T-cell (primary cell): Measurements from ENCODE around the gene PRKCZ. TPM values are rescaled to one million over a fixed set of nuclear protein-coding genes. Genes with fewer than 3 reads are reported as not detected.

Experiments used
- ATAC-seq, 4 experiments: fragments of 200-7000 bp in 3 of 4; fragments of 150-1000 bp in 1 of 4; cut with Tn5 transposase; replicated peaks in 1 of 4; 1 replicate in 3 of 4; 2 replicates in 1 of 4; pipeline ENCODE4 v1.10.0; 2021; ENCODE audit warnings: moderate library complexity in 3 of 4, mild to moderate bottlenecking in 2 of 4, moderate number of reproducible peaks in 1 of 4
- CTCF ChIA-PET, 2 donors: fragments of 300-600 bp; sonication (Branson Sonifier 250); formaldehyde crosslinking; loops; one replicate each; lab custom pipeline; 2022; ENCODE audit warnings: antibody characterized with exemption in 2 of 2; lab: Charles Lee
- POLR2A ChIA-PET, 2 donors: fragments of 300-600 bp; sonication (Branson Sonifier 250); formaldehyde crosslinking; loops; one replicate each; lab custom pipeline; 2022; ENCODE audit warnings: antibody characterized with exemption in 2 of 2; lab: Charles Lee
- DNase-seq, 35 experiments: peaks; one replicate each; pipeline versions ENCODE4 v3.0.0 to v3.0.0-alpha.2; 2013 to 2023
- H3K27ac ChIP-seq: one replicate; pipeline ENCODE4 v1.5.1; 2013; ENCODE audit warnings: low read length
- H3K27me3 ChIP-seq, 2 experiments: replicated peaks in 1 of 2; 1 replicate in 1 of 2; 2 replicates in 1 of 2; pipeline versions ENCODE4 v1.6.1 to v1.7.0; 2013; ENCODE audit warnings: low read length in 1 of 2, mixed read lengths in 1 of 2; ENCODE audit not compliant: control insufficient read depth in 2 of 2, insufficient read depth in 2 of 2; ENCODE audit errors: extremely low read depth in 1 of 2
- H3K36me3 ChIP-seq, 2 donors: 1 replicate in 1 of 2; 2 replicates in 1 of 2; pipeline versions ENCODE4 v1.6.1 to v1.7.0; 2013; ENCODE audit warnings: low read length in 1 of 2; ENCODE audit not compliant: control insufficient read depth in 2 of 2, insufficient read depth in 1 of 2; ENCODE audit errors: extremely low read depth in 1 of 2
- H3K4me1 ChIP-seq, 2 experiments: 1 replicate in 1 of 2; 2 replicates in 1 of 2; pipeline versions ENCODE4 v1.6.1 to v1.7.0; 2013; ENCODE audit warnings: low read length in 2 of 2, mixed read lengths in 1 of 2; ENCODE audit not compliant: insufficient read depth in 2 of 2, control insufficient read depth in 1 of 2; ENCODE audit errors: extremely low read depth in 1 of 2
- H3K4me3 ChIP-seq, 2 donors: 1 replicate in 1 of 2; 2 replicates in 1 of 2; pipeline versions ENCODE4 v1.5.1 to v1.7.0; 2013; ENCODE audit warnings: mild to moderate bottlenecking in 2 of 2, low read length in 1 of 2, moderate library complexity in 1 of 2; ENCODE audit not compliant: control insufficient read depth in 1 of 2; ENCODE audit errors: extremely low read depth in 1 of 2
- H3K9me3 ChIP-seq: 2 replicates; pipeline ENCODE4 v1.7.0; 2013
- H3K27ac Mint-ChIP-seq, 2 donors: one replicate each; pipeline ENCODE4 v1.8.0; 2020 to 2021; ENCODE audit warnings: mild to moderate bottlenecking in 2 of 2, mixed read lengths in 2 of 2
- H3K27me3 Mint-ChIP-seq, 2 donors: one replicate each; pipeline ENCODE4 v1.8.0; 2021 to 2022; ENCODE audit warnings: mixed read lengths in 2 of 2
- H3K36me3 Mint-ChIP-seq: one replicate; pipeline ENCODE4 v1.8.0; 2021; ENCODE audit warnings: mixed read lengths
- H3K4me1 Mint-ChIP-seq, 3 donors: one replicate each; pipeline ENCODE4 v1.8.0; 2020 to 2022; ENCODE audit warnings: mixed read lengths in 3 of 3, mild to moderate bottlenecking in 1 of 3
- H3K4me3 Mint-ChIP-seq, 3 donors: one replicate each; pipeline ENCODE4 v1.8.0; 2020 to 2022; ENCODE audit warnings: mild to moderate bottlenecking in 3 of 3, mixed read lengths in 3 of 3, moderate library complexity in 3 of 3
- H3K9me3 Mint-ChIP-seq, 3 donors: one replicate each; pipeline ENCODE4 v1.8.0; 2020 to 2022; ENCODE audit warnings: mixed read lengths in 3 of 3
- WGBS: methylation state at CpG from one replicate; pipeline ENCODE4 v1.1.5; 2013; ENCODE audit warnings: missing lambda C conversion rate; ENCODE audit not compliant: insufficient coverage; 5-methylcytosine and 5-hydroxymethylcytosine counted together
- total RNA-seq, 35 experiments: library from RNA in 6 of 35; stranded (reverse) in 6 of 35; fragments of 120-200 nt in 1 of 35; gene quantifications; one replicate each; pipeline versions ENCODE4 v1.2.1 to v1.2.4 and lab custom pipeline; 2013 to 2026

PRKCZ gene
- total RNA-seq, 5 donors from 2014 or later (not counting 1 experiment from before 2014, with no cell fraction given), result 27.5 to 36.9 (median 31.0) TPM

- no peak overlapping the region for H3K4me3 ChIP-seq
- H3K27ac ChIP-seq, result no peak overlapping the region
- DNase-seq (no peak), ATAC-seq (no peak)
- no peaks in the 10 kb centered on the region for H3K4me1 Mint-ChIP-seq
- ChIA-PET POLR2A (no interaction called here), CTCF (no interaction called here)
- no peaks in the 10 kb centered on the region for H3K27me3 ChIP-seq
- no peaks in the 10 kb centered on the region for H3K36me3 ChIP-seq
- no peaks in the 10 kb centered on the region for H3K9me3 ChIP-seq
- H3K27ac Mint-ChIP-seq, result no peak overlapping the region
- no peaks in the 10 kb centered on the region for H3K27me3 Mint-ChIP-seq
- H3K4me1 ChIP-seq, result no peaks in the 10 kb centered on the region
- 85% methylated on average over 19 of the region's 23 CpGs for WGBS
- no peaks in the 10 kb centered on the region for H3K9me3 Mint-ChIP-seq
- no peak overlapping the region for H3K4me3 Mint-ChIP-seq
- H3K36me3 Mint-ChIP-seq, result no peaks in the 10 kb centered on the region
Observed at GRCh38 chr1:2107586-2108212, 57.5 kb downstream of the PRKCZ start.

- ATAC-seq (no peak), DNase-seq (no peak)
- no peaks in the 10 kb centered on the region for H3K36me3 ChIP-seq
- H3K27me3 ChIP-seq, result no peaks in the 10 kb centered on the region
- POLR2A ChIA-PET, result no interaction called here
- no peaks in the 10 kb centered on the region for H3K9me3 ChIP-seq
- Mint-ChIP-seq H3K9me3 (no peaks in the 10 kb centered on the region), H3K36me3 (no peaks in the 10 kb centered on the region), H3K27me3 (no peaks in the 10 kb centered on the region), H3K4me1 (no peaks in the 10 kb centered on the region), H3K4me3 (no peak overlapping the region), H3K27ac (no peak overlapping the region)
- no peak overlapping the region for H3K4me3 ChIP-seq
- WGBS, result 92% methylated on average over 33 of the region's 33 CpGs
- CTCF ChIA-PET, result no interaction called here
- no peaks in the 10 kb centered on the region for H3K4me1 ChIP-seq
- no peak overlapping the region for H3K27ac ChIP-seq
Observed at GRCh38 chr1:2108213-2108876, 58.1 kb downstream of the PRKCZ start.

- Mint-ChIP-seq H3K27ac (no peak overlapping the region), H3K36me3 (no peaks in the 10 kb centered on the region), H3K4me1 (no peaks in the 10 kb centered on the region), H3K27me3 (no peaks in the 10 kb centered on the region), H3K9me3 (no peaks in the 10 kb centered on the region), H3K4me3 (no peak overlapping the region)
- H3K4me3 ChIP-seq, result no peak overlapping the region
- ATAC-seq, result no peak
- H3K36me3 ChIP-seq, result no peaks in the 10 kb centered on the region
- ChIA-PET POLR2A (no interaction called here), CTCF (no interaction called here)
- H3K27me3 ChIP-seq, result no peaks in the 10 kb centered on the region
- WGBS, result 88% methylated on average over 27 of the region's 28 CpGs
- H3K4me1 ChIP-seq, result no peaks in the 10 kb centered on the region
- DNase-seq, result no peak
- no peak overlapping the region for H3K27ac ChIP-seq
- no peaks in the 10 kb centered on the region for H3K9me3 ChIP-seq
Observed at GRCh38 chr1:2108877-2109580, 58.8 kb downstream of the PRKCZ start.

GRCh38 chr1:2109581-2110021 is 59.4 kb downstream of the PRKCZ start:
- WGBS, result 93% methylated on average over 22 of the region's 24 CpGs
- no peaks in the 10 kb centered on the region for H3K9me3 ChIP-seq
- Mint-ChIP-seq H3K36me3 (no peaks in the 10 kb centered on the region), H3K9me3 (no peaks in the 10 kb centered on the region), H3K27me3 (no peaks in the 10 kb centered on the region), H3K27ac (no peak overlapping the region), H3K4me3 (no peak overlapping the region), H3K4me1 (peaks cover 0 to 2% (median 0%) of the 10 kb centered on the region in 3 donors)
- ATAC-seq (no peak), DNase-seq (no peak)
- H3K36me3 ChIP-seq, result no peaks in the 10 kb centered on the region
- ChIA-PET POLR2A (no interaction called here), CTCF (no interaction called here)
- H3K4me1 ChIP-seq, result no peaks in the 10 kb centered on the region
- H3K4me3 ChIP-seq, result no peak overlapping the region
- H3K27ac ChIP-seq, result no peak overlapping the region
- H3K27me3 ChIP-seq, result no peaks in the 10 kb centered on the region

GRCh38 chr1:2110191-2110737 is 60.1 kb downstream of the PRKCZ start:
- Histone ChIP-seq H3K27me3 (no peaks in the 10 kb centered on the region), H3K4me1 (peaks cover 0 to 5% of the 10 kb centered on the region in 2 experiments), H3K9me3 (no peaks in the 10 kb centered on the region), H3K36me3 (no peaks in the 10 kb centered on the region), H3K27ac (no peak overlapping the region), H3K4me3 (no peak overlapping the region)
- Mint-ChIP-seq H3K27me3 (no peaks in the 10 kb centered on the region), H3K27ac (no peak overlapping the region), H3K36me3 (no peaks in the 10 kb centered on the region), H3K9me3 (no peaks in the 10 kb centered on the region), H3K4me1 (peaks cover 0 to 7% (median 3%) of the 10 kb centered on the region in 3 donors), H3K4me3 (no peak overlapping the region)
- DNase-seq (no peak), ATAC-seq (no peak)
- POLR2A ChIA-PET, result no interaction called here
- WGBS, result 98% methylated on average over 9 of the region's 18 CpGs
- CTCF ChIA-PET, result no interaction called here

- H3K9me3 Mint-ChIP-seq, result no peaks in the 10 kb centered on the region
- no peak overlapping the region for H3K4me3 Mint-ChIP-seq
- H3K27ac Mint-ChIP-seq, result no peak overlapping the region
- whole genome bisulfite sequencing, result 93% methylated on average over 14 of the region's 28 CpGs
- no peak for ATAC-seq
- ChIA-PET POLR2A (no interaction called here), CTCF (interaction anchor here in 1 of 2 donors (0.7 kb wide), 1 partner anchor 1373 kb away, joined by 3 read pairs; no protein-coding TSS in a partner anchor)
- Histone ChIP-seq H3K27me3 (no peaks in the 10 kb centered on the region), H3K36me3 (no peaks in the 10 kb centered on the region), H3K4me1 (peaks cover 0 to 11% of the 10 kb centered on the region in 2 experiments), H3K4me3 (no peak overlapping the region), H3K27ac (no peak overlapping the region), H3K9me3 (no peaks in the 10 kb centered on the region)
- no peaks in the 10 kb centered on the region for H3K36me3 Mint-ChIP-seq
- no peaks in the 10 kb centered on the region for H3K27me3 Mint-ChIP-seq
- no peak for DNase-seq
- H3K4me1 Mint-ChIP-seq, result peaks cover 0 to 10% (median 7%) of the 10 kb centered on the region in 3 donors
Observed at GRCh38 chr1:2110738-2111673, 60.8 kb downstream of the PRKCZ start.
